ENCODE results near the gene COTL1.

COTL1 gene

DNA sequence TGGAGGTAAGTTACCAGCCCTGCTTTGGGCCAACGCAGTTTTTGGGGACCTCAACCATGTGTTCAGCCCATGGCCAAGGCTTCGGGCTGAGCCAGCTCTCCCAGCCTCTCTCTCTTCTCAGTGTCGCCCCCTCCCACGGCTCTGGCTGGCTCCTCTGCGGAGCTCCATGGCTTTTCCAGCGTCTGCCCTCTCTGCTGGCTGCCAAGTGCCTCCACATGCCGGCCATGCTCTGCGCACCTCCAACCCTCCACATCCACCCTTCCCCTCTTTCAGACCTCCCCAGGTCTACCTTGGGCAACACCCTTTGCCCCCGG, 23.2 kb downstream of the COTL1 start:
- DNase-seq: no peak

DNA sequence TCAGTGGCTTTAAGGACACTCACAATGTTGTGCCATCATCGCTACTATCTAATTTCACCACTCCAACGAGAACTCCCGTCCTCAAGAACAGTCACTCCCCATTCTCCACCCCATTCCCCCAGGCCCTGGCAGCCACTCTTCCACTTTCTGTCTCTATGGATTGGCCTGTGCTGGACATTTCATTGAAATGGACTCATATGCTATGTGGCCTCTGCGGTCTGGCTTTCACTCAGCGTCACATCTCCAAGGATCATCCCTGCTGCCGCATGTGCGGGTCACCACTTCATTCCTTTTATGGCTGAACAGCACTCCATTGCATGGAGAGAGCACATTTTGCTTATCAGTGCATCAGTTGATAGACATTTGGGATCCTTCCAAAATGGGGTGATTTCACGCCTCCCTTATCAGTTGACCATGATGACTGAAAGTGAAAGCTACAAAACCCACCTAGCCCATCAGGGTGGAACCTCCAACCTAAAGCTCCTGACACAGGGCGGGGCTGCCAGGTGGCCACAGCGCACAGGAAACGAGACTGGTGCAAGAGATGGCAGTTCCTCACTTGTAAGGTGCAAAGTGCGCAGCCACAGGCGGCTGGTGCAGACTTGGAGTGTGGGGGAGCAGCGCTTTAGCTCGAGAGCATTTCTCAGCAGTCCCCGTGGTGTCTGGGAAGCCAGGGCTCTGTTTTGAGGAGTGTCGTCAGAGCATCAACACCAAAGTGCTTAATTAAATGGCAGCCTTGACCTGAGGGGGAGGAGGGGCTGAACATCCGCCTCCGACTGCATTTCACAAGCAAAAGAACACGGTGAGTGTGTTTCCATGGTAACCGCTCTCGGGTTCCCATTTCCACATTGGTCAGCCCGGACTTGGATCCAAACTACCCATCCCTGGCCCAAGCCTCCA, 23.8 kb downstream of the COTL1 start:
- DNase-seq: no peak

DNA sequence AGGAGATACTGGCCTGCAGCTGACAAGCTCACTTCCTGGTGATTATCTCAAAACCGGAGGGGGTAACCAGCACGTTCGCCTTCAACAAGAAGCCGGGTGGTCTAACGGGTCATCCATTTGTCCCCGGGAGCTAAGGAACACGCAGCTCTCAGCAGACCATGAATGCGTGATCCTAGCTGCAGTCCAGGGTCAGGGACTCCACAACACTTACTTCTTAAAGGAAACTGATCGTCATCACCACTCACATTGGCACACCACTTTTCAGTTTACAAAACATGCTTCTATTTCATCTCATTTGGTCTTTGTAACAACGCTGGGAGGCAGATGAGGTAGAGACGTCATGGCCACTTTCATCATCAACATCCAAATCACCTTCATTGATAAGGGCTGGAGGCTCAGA, 25.2 kb downstream of the COTL1 start:
- DNase-seq: no peak

DNA sequence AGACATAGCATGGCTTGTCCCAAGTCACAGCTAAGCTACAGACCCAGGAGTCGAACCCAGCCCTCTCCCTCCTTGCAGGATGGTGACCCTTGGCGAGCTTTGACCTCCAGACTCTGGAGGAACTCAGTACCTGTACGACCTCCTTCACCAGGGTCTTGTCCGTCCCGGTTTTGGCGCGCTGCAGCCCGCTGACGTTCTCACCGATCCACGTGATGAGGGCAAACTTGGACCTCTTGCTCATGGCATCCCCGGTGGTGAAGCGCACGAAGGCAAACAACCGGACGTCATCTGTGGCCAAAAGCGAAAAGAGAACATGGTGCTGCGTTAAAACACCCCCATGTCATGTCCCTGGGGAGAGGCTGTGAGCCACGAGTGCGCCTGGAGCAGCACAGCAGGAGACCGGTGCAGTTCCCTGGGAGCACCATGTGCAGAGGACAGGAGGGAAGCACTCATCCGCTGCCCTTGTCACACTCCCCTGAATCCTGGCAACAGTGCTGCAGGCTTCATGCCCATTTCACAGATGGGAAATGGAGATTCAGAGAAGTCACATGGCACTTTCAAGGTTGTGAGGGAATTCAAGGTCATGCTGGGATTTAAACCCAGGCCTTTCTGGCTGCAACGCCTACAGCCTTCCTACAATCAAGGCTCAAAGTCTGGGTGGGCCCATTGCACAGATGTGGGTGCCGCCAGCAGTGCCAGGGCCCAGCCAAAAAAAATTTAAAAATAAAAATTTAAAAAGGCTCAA, 27.7 kb downstream of the COTL1 start:
- no peak for DNase-seq

DNA sequence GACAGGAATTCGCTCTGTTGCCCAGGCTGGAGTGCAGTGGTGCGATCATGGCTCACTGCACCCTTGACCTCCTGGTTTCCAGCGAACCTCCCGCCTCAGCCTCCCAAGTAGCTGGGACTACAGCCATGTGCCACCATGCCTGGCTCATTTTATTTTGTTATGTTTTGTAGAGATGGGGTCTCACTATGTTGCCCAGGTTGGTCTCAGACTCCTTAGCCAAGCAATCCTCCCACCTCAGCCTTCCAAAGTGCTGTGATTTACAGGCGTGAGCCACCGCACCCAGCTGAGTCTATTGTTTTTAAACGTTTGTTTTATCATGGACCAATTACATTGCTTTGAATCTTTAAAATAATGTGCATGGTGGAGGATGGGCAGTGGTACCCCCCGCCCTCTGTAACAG, 28.9 kb downstream of the COTL1 start:
- DNase-seq: no peak

DNA sequence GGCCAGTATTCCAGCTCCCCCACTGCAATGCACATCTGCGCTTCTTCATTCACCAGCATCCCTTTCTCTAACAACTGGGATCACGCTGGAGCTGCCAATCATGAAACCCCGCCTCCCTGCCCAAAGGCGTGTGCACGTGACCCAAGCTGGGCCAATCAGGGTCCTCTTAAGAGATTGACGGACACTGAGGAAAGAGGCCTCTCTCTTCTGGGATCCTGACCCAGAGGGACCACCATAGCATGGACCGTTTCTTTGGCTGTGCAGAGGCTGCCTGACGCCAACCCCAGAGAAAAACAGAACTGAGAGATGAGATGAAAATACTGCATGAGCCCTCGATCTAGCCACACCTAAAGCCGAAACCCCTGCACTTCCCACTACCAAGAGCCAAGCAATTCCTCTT, 32.0 kb downstream of the COTL1 start:
- DNase-seq: no peak

DNA sequence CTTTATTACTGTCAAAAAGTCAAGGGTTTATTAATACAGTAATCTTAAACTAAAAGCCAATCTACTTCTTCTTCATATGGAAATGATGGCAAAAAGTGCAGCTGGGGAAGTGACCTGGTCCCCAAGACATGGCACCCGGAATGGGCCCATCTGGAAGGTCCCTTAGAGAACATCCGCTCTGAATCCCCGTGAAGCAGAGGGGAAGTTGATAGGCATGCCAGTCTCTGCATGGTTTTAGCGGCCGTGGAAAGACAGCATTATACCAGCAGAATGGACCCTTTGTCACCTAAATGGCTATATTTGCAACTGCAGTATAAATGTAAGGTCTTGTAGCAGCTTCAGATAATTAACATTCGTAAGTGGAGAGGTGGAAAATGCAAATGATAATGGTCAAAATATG, 32.4 kb downstream of the COTL1 start:
- no peak for DNase-seq

DNA sequence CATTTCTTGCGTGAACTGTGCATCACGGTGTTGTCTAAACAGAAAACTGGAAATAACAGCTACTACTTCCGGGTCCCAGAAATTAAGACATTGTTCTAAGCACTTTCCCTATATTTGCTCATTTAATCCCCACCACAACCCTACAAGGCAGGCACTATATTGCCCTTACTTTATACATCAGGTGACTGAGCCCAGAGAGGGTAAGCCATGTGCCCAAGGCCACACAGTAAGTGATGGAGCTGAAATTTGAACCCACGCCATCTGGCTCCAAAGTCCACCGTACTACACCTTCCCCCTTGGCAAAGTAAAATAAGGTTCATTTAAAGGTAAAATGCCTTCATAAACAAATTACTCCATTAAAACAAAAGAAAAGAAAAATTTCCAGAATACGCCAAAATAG, 33.2 kb downstream of the COTL1 start:
- DNase-seq: no peak

DNA sequence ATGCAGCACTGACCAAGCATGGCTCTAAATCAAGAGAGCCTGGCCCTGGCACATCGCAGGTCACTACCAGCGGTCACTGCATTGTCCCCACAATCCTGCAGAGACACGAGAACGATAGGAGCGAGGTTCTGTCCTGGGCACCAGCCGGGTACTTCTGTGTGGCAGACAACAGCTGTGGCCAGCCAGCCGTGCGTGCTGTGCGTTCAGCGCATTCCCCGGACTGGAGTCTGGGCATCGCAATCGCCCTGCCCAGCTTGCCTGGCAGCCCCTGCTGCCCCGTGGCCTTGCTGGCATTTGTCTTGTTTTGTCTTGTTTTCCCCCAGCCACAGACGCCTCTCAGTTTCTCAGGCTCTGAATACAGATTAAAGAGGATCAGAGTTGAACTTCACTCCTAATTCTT, 33.9 kb downstream of the COTL1 start:
- no peak for DNase-seq

DNA sequence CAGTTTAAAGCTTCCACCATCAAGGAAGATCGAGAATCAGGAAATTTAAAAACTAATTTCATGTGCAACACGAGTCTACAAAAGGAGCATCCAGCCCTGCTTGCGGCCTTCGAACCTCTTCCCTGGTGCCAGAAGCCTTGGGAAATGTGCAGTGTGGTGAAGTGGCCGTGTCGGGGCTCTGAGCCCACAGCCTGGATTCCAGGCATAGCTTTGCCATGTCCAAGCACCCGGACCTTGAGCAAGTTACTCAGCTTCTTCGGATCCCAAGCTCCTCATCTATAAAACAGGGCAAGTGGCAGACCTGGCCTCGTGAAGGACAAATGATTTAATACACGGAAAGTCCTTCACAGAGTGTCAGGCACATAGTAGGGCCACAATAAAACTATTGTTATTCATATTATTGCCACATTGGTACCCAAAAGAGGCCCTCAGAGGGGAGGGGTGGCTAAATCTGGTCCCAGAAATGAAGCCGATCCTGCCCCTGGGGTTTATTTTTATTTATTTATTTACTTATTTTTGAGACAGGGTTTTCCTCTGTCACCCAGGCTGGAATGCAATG, 34.8 kb downstream of the COTL1 start:
- DNase-seq: no peak

DNA sequence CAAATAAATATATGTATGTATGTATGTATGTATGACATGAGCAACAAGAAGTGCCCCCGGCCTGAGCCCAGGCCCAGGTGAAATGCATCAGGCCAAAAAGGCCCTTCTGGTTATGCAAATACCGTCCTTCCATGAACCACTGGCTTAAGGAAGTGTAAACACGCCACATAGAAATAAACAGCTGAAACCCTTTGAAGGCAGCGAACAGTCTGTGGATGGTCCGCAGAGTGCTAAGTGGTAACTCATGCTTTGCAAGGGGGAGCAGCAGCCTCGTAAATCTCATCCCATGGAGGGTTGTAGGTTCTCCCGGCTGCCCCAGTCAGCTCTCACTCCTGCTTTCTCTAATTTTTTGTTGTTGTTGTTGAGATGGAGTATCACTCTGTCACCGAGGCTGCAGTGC, 36.7 kb downstream of the COTL1 start:
- no peak for DNase-seq

DNA sequence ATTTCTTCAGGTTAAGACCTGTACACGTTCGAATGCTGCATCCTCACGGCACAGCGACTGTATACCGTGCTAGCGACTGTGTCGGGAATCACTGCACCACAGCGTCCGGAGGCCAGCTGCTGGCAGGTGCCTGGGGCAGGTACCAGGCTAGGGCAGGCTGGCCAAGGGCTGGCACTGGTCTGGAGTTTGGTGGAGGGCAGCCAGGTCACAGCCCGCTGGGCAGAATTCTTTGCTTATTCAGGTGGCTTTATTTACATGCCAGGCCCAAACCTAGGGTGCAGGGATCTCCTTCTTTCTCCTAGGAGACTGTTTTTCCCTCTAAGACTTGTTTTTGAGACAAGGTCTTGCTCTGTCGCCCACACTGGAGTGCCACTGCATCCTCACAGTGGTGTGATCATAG, 37.9 kb downstream of the COTL1 start:
- no peak for DNase-seq

DNA sequence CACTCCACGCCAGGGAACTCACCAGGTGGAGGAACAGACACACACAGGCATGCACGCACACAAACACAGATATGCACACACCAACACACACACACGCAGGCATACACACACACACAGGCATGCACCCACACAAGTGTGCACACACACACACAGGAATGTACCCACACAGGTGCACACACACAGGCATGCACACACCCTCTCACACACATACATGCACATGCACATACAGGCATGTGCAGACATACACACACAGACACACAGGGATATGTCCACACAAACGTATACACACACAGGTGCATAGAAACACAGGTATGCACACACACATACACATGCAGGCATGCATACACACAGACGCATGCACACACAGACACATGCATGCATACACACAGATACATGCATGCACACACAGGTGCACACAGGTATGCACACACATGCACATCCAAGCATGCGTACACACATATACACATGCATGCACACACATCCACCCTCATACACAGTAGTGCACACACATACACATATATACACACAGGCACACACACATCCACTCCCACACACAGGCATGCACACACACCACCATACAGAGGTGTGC, 39.2 kb downstream of the COTL1 start:
- no peak for DNase-seq

DNA sequence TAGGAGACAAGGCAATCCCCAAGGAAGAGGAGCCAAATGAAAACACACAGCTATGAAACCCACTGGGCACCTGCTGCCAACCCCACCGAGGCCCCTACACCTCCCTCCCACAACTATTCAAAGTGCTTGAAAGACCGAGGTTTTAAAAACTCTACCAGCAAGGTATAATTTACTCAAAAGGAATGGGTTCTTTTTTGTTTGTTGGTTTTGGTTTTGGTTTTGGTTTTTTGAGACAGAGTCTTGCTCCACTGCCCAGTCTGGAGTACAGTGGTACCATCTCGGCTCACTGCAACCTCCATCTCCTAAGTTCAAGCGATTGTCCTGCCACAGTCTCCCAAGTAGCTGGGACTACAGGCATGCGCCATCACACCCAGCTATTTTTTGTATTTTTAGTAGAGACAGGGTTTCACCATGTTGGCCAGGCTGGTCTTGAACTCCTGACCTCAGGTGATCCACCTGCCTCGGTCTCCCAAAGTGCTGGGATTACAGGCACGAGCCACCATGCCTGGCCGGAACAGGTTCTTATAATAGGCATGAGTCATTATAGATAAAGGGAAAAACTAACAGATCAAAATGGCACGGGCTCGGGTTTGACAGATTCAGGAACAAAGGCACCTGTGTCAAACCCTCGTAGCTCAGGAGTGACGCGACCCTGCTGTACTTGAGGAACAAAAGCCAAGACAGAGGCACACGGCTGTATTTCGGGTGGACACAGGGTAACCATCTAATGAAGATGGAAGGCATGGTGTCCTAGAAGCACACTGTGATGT, 40.7 kb downstream of the COTL1 start:
- DNase-seq: no peak

DNA sequence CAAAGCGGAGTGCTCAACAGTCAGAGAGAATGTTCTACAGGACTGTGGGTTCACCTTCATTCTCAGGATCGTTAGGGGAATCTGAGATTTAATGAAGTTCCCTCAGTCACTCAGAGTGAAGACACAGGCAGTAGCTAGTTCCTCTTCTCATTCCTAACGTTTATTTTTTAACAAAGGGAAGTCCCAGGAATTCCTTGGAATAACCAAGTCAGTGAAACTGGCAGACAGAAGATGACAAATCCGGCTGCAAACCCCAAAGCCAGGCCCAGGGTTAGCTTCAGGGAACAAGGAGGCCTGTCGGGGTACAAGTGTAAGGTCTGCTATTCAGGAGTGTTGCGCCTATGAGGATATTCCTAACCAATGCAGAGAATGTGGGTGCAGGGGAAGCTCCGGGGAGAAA, 42.0 kb downstream of the COTL1 start:
- DNase-seq: no peak

DNA sequence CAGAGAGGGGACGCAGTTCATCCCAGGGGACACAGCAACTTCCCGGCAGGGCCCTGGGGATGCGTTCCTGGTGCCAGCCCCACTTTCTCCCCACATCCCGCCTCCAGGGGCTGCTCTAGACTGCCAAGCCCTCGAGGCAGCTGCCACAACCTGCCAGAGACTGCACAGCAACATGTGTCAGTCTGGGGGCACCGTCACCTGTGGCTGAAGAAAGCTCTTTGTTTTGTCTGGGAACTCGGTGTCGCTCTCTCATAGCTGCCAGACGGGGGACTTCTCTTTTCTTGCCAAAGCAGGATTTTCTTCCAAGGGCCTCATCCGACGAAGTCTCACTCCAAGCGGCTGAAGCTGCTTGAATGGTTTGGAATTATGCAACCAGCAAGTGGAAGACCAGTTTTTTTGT, 43.7 kb downstream of the COTL1 start:
- DNase-seq: no peak

DNA sequence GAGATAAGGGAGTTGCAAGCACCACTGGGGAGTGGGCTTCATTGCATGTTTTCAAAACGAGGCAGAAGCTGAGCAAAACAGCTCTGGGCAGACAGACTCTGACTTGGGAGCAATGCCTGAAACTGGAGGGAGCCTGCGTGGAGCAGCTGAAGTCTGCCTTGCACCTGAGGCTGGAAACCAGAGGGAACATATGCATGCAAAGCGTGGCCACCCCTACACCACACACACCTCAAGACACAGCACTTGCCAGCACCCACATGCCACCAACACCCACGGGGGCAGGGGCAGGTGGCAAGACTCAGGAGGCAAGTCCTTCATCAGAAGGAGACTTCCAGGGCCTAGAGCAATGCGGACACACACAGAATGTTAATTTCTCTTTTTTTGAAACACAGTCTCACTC, 45.8 kb downstream of the COTL1 start:
- DNase-seq: no peak

DNA sequence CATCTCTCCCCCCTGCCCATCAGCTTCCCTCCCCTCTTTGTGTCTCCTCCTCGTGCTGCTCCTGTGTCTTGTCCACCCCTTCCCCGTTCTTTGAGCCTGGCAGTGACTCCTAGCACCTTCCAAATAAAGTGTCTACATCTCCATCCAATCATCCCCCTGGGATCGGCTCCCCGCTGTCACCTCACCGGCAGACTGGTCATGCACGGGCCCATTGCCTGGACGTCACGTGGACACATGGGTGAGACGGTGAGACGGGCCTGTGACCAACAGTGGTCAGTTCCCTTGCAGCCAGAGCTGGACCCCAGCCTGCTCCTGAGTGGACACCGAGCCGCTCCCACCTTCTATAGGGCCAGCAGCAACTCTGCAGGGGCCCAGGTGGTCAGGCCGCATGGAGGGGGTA, 46.4 kb downstream of the COTL1 start:
- no peak for DNase-seq

DNA sequence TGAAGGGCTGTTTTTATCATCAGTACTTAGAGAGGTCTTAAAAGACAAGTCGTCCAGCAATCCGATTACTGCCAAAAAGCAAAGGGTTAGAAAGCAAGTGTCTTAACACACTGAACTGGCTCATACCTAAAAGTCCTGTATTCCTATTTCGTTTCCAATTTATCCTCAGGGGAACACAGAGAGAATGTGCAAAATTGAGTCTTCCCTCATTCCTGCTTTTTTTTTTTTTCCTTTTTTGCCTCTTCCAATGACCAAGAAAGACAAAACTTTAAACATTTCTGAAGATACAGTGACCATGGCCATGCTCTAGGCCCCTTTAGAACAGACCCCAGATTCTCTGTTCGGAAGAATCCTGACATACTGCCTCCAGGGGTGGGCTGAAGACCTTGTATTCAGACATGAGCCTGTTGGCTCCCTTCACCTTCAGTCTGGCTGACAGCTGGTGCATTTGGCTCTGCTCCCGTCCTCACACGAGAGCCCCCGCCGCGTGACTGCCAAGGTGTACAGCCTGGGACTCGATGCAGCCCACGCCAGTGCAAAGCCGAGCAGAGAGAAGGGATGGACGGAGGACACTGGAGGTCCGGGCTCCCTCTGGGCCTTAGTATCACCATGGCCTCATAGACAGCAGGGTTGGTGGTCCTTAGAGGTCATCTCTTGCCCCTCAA, 47.0 kb downstream of the COTL1 start:
- no peak for DNase-seq

DNA sequence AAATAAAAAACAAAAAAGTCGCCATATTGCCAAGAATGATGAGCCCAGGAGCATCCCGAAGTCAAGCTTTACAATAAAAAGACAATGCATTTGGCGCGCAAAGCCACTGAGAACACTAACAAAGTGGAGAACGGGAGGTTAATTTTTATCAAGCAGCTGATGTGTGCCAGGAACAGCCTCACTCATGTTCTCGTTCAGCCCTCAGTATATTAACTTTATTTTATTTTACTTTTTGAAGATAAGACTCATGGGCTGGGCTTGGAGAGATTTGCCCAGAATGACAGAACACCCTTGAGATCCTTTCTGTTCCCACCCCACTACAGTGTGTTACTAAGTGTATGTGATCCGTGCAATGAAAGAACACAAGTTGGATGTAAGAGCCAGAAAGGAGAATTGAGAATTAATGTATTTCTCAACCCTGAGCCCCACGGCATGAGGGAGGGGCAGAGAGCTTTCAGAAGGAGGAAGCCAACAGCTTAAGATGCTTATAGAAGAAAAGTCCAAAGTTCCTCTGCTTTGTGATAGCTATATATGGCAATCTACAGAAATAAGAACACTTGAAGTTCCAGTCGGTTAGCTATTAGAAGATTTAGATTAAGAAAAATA, 48.4 kb downstream of the COTL1 start:
- no peak for DNase-seq

DNA sequence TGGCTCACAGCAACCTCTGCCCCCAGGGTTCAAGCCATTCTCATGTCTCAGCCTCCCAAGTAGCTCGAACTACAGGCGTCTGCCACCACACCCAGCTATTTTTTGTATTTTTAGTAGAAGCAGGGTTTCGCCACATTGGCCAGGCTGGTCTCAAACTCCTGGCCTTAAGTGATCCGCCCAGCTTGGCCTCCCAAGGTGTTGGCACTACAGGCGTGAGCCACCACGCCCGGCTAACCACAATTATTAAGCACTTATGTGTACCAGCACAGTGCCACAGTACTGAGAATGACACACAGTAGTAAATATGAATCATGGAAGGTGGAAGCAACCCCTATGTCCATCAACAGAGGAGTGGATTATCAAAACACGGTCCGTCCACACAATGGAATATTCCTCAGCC, 49.8 kb downstream of the COTL1 start:
- no peak for DNase-seq

All from cortex of kidney (tissue), 1 donor.